Measurements from ENCODE around the gene DBNDD1. TPM values are rescaled to one million over a fixed set of nuclear protein-coding genes. Genes with fewer than 3 reads are reported as not detected.

The DBNDD1 gene
- total RNA-seq, 1 experiment from 2014 or later: 32.4 TPM

GRCh38 chr16:90055371-90055770, 36.1 kb upstream of the DBNDD1 start:
- Histone ChIP-seq H2AFZ (no peak overlapping the region), H3K4me1 (replicated peaks; ENCODE audit: insufficient read depth) (0 out of 2 replicates have a peak, but pooled peaks cover 7% of the 10 kb centered on the region), H3K4me2 (no peak overlapping the region), H4K20me1 (ENCODE audit: insufficient read depth) (no peaks in the 10 kb centered on the region), H3K79me2 (ENCODE audit: low read depth) (no peaks in the 10 kb centered on the region), H3K9me2 (ENCODE audit: insufficient read depth) (no peaks in the 10 kb centered on the region), H3F3A (ENCODE audit: insufficient read depth, low read depth) (no peaks in the 10 kb centered on the region), H3K27me3 (ENCODE audit: insufficient read depth, low read depth) (no peaks in the 10 kb centered on the region), H3K9me3 (ENCODE audit: insufficient read depth, low read depth) (peaks cover 17% of the 10 kb centered on the region), H3K27ac (no peak overlapping the region), H3K4me3 (no peak overlapping the region), H3K36me3 (ENCODE audit: low read depth) (no peaks in the 10 kb centered on the region)
- intact Hi-C loops (cut with micrococcal nuclease; ENCODE audit: unreplicated experiment): no loop called here
- TF ChIP-seq EZH2 (IDR thresholded peaks at IDR 0.05; ENCODE audit: low read depth): no peak
- TF ChIP-seq CTCF (conservative IDR thresholded peaks at IDR 0.05): no peak
- BruUV-seq (replicated peaks): no TSS peak
- DNase-seq: no peak
- CTCF ChIA-PET: no interaction called here
- POLR2A ChIA-PET (ENCODE audit: unreplicated experiment): no interaction called here

- intact Hi-C loops (cut with micrococcal nuclease; ENCODE audit: unreplicated experiment): no loop called here
- no peaks in the 10 kb centered on the region for H3K79me2 ChIP-seq (ENCODE audit: low read depth)
- BruUV-seq (replicated peaks): no TSS peak
- H3F3A ChIP-seq (ENCODE audit: insufficient read depth, low read depth): peaks cover under 1% of the 10 kb centered on the region; the same call in 1 of the 2 replicates
- no peak overlapping the region for H2AFZ ChIP-seq
- DNase-seq: no peak
- TF ChIP-seq EZH2 (IDR thresholded peaks at IDR 0.05; ENCODE audit: low read depth) (no peak), CTCF (conservative IDR thresholded peaks at IDR 0.05) (no peak)
- CTCF ChIA-PET: no interaction called here
- peaks cover 17% of the 10 kb centered on the region for H3K9me3 ChIP-seq (ENCODE audit: insufficient read depth, low read depth)
- no peak overlapping the region for H3K27ac ChIP-seq
- H4K20me1 ChIP-seq (ENCODE audit: insufficient read depth): no peaks in the 10 kb centered on the region
- H3K4me2 ChIP-seq: no peak overlapping the region
- H3K27me3 ChIP-seq (ENCODE audit: insufficient read depth, low read depth): no peaks in the 10 kb centered on the region
- POLR2A ChIA-PET (ENCODE audit: unreplicated experiment): no interaction called here
- H3K9me2 ChIP-seq (ENCODE audit: insufficient read depth): no peaks in the 10 kb centered on the region
- H3K4me1 ChIP-seq (replicated peaks; ENCODE audit: insufficient read depth): no peaks in the 10 kb centered on the region
- no peaks in the 10 kb centered on the region for H3K36me3 ChIP-seq (ENCODE audit: low read depth)
- no peak overlapping the region for H3K4me3 ChIP-seq
These were observed 35.3 kb upstream of the DBNDD1 start for GRCh38 chr16:90054554-90054953.

GRCh38 chr16:90053902-90054500, 34.7 kb upstream of the DBNDD1 start:
- H3K79me2 ChIP-seq (ENCODE audit: low read depth): no peaks in the 10 kb centered on the region
- no peaks in the 10 kb centered on the region for H4K20me1 ChIP-seq (ENCODE audit: insufficient read depth)
- no peak overlapping the region for H3K27ac ChIP-seq
- no peaks in the 10 kb centered on the region for H3K9me2 ChIP-seq (ENCODE audit: insufficient read depth)
- ChIA-PET POLR2A (ENCODE audit: unreplicated experiment) (no interaction called here), CTCF (interaction anchor here (0.7 kb wide), 1 partner anchor 439 kb away, joined by 8 read pairs; no protein-coding TSS in a partner anchor)
- no peak overlapping the region for H3K4me2 ChIP-seq
- H3K36me3 ChIP-seq (ENCODE audit: low read depth): no peaks in the 10 kb centered on the region
- no peaks in the 10 kb centered on the region for H3K27me3 ChIP-seq (ENCODE audit: insufficient read depth, low read depth)
- no peaks in the 10 kb centered on the region for H3K4me1 ChIP-seq (replicated peaks; ENCODE audit: insufficient read depth)
- DNase-seq: no peak
- no peak overlapping the region for H3K4me3 ChIP-seq
- H3K9me3 ChIP-seq (ENCODE audit: insufficient read depth, low read depth): peaks cover 17% of the 10 kb centered on the region
- H2AFZ ChIP-seq: no peak overlapping the region
- BruUV-seq (replicated peaks): no TSS peak
- no peak for TF ChIP-seq EZH2 (IDR thresholded peaks at IDR 0.05; ENCODE audit: low read depth)
- no peak for TF ChIP-seq CTCF (conservative IDR thresholded peaks at IDR 0.05)
- intact Hi-C loops (cut with micrococcal nuclease; ENCODE audit: unreplicated experiment): no loop called here
- peaks cover 6% of the 10 kb centered on the region for H3F3A ChIP-seq (ENCODE audit: insufficient read depth, low read depth)
